HG02571 (cell line): ENCODE results near the gene TMED6.
"Not testable (repeated sequence)": the region's sequence is repeated elsewhere in the genome, so short reads cannot be mapped to it uniquely, and the experiment has no call there.

ENCODE experiments used
- ATAC-seq: cut with Tn5 transposase; IDR thresholded peaks from one replicate; pipeline ENCODE4 v1.9.1; 2021; ENCODE audit warnings: mild to moderate bottlenecking, moderate library complexity; ENCODE audit not compliant: unreplicated experiment

Gene TMED6

GRCh38 chr16:69306031-69306430, 45.6 kb downstream of the TMED6 start:
- ATAC-seq, result no peak

DNA sequence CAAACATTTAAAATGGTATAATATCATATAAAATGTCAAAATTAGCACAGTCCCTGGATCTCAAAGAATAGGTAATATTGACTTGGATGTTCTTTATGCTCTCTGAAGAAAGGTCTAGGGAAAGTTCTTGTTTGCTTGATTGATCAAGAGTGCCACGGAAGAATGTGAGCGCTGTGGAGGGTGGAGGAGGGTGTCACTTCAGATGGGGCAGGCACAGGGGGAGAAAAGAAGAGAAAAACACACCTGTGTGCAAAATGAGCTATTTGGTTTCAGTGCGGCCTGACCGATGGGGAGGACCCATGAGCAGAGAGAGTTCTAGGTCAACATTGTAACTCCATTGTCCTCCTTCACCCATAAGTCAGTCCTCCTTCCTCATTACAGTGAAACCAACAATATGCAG, 49.3 kb downstream of the TMED6 start:
- ATAC-seq, result no peak

DNA sequence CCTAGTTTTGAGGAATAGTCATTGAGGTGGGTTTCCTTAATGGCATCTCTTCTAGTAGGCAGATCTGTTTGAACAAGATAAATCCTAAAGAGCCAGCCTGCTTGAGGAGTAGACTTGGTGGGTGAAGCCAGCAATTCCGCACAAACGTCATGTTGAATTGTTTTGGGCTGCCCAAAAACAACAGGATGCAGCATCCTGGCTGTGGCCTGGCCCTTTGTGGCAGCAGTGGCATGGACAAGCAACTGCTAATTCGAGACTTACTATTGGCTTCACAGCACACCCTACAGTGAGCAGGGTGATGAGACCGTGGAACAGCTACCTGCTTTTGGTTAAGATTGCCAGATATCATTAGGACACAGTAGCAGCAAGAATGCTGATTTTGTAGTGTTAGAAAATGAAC, 49.7 kb downstream of the TMED6 start:
- ATAC-seq, result no peak

GRCh38 chr16:69301187-69301586, 50.4 kb downstream of the TMED6 start:
- no peak for ATAC-seq

DNA sequence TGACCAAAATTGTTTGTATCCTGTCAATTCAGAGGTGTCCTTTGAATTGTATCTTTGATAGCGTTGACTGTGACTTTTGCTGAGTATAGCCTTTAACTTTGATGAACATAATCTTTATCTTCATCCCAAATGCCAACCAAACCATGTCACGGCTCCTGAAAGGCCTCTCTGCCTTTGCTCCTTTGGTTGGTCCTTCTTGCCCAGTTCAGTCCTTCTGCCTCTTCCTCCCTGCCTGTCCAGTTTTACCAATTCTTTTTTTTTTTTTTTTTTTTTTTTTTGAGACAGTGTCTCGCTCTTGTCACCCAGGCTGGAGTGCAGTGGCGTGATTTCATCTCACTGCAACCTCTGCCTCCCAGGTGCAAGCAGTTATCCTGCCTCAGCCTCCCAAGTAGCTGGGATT, 53.3 kb downstream of the TMED6 start:
- ATAC-seq, result no peak

DNA sequence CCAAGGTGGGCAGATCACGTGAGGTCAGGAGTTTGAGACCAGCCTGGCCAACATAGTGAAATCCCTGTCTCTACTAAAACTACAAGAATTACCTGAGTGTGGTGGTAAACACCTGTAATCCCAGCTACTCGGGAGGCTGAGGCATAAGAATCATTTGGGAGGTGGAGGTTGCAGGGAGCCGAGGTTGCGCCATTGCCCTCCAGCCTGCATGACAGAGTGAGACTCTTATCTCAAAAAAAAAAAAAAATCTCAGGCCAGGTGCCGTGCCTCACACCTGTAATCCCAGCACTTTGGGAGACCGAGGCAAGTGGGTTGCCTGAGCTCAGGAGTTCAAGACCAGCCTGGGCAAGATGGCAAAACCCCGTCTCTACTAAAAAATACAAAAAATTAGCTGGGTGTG, 54.8 kb downstream of the TMED6 start:
- not testable (repeated sequence) for ATAC-seq

GRCh38 chr16:69294051-69294450, 57.5 kb downstream of the TMED6 start:
- no peak for ATAC-seq

DNA sequence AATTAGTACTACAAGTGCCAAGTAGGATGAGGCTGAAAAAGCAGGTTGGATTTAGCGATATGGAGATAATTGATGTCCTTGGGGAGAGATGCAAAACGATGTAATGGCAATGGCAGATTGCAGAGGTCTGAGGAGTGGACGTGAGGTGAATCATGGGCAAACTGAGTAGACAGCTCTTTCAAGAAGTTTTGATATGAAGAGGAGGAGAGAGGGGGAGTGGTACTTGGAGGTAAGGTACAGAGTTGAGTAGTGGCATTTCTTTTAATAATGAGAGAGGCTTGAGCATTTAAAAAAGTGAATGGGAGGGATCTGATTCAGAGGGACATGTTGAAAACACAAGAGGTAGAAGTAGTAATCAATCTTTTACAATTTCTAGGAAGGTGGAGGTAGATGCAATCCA, 58.2 kb downstream of the TMED6 start:
- no peak for ATAC-seq
